Right lobe of liver (tissue), 6 donors: Measurements from ENCODE around the gene PBX2. TPM values are rescaled to one million over a fixed set of nuclear protein-coding genes. Genes with fewer than 3 reads are reported as not detected.
A peak's percentile ranks its signal among the peaks of the same experiment; 100 is the strongest.

Experiments used
- ATAC-seq, 4 donors: fragments of 200-7000 bp; cut with Tn5 transposase; one replicate each; pipeline ENCODE4 v1.9.1; 2020; ENCODE audit warnings: mild to moderate bottlenecking in 4 of 4, moderate library complexity in 4 of 4
- DNase-seq, 3 donors: peaks; one replicate each; pipeline ENCODE4 v3.0.0-alpha.2; 2020
- H3K27ac ChIP-seq, 3 donors: fragments of 200-600 bp; one replicate each; pipeline ENCODE4 v1.8.0; 2022
- H3K27me3 ChIP-seq, 2 donors: fragments of 200-600 bp; one replicate each; pipeline ENCODE4 v1.8.0; 2022
- H3K36me3 ChIP-seq, 4 donors: fragments of 200-600 bp; sonication (generic) in 1 of 4; one replicate each; pipeline versions ENCODE4 v1.5.1 to v1.8.0; 2017 to 2022; ENCODE audit warnings: control low read depth in 1 of 4
- H3K4me1 ChIP-seq, 4 donors: fragments of 200-600 bp; sonication (generic) in 1 of 4; one replicate each; pipeline versions ENCODE4 v1.5.1 to v1.8.0; 2017 to 2022; ENCODE audit warnings: control low read depth in 1 of 4
- H3K4me3 ChIP-seq, 3 donors: fragments of 200-600 bp; one replicate each; pipeline ENCODE4 v1.8.0; 2022
- H3K9me3 ChIP-seq, 4 donors: fragments of 200-600 bp; sonication (generic) in 1 of 4; one replicate each; pipeline versions ENCODE4 v1.5.1 to v1.8.0; 2017 to 2022; ENCODE audit warnings: control low read depth in 1 of 4
- POLR2A ChIP-seq: fragments of 450-650 bp; IDR thresholded peaks from one replicate; pipeline ENCODE4 v1.6.1; 2017; ENCODE audit warnings: antibody characterized with exemption, mild to moderate bottlenecking
- WGBS: methylation state at CpG from one replicate; pipeline ENCODE4 v1.1.6; 2018; ENCODE audit warnings: low coverage, low lambda C conversion rate; ENCODE audit not compliant: insufficient coverage; ENCODE audit errors: missing lambda C conversion rate; 5-methylcytosine and 5-hydroxymethylcytosine counted together
- intact Hi-C, 2 donors: fragments of 100-400 bp; cut with DNase I; formaldehyde crosslinking; loops; one replicate each; pipeline versions ENCODE4 v1.11.2 to v1.14.1; 2022
- total RNA-seq, 6 experiments: library from RNA; depleted of rRNA in 2 of 6; stranded (reverse); fragments of >200 nt in 2 of 6; fragmentation: NEBNext Ultra II Directional in 3 of 6; extraction: Animal tissue kit (Norgen Biotek cat#: 25700) in 3 of 6; gene quantifications; one replicate each; pipeline versions ENCODE4 v1.1.0 to v1.2.4, GENCODE V29; 2016 to 2023
- TF ChIP-seq, protein P1 (sequence below), 4 donors: fragments of 200-600 bp in 3 of 4; fragments of 450-650 bp in 1 of 4; IDR thresholded peaks; one replicate each; pipeline versions ENCODE4 v1.5.1 to v1.8.0; 2016 to 2022; ENCODE audit warnings: antibody characterized with exemption in 4 of 4, mild to moderate bottlenecking in 2 of 4
- donor health status: DM: no; HTN: yes; CAD: no.
- donor health status: DM: no; HTN: no; CAD: no.
- donor health status: DM: no; HTN: no; CAD: no.
- donor health status: DM: no; HTN: yes; CAD: no.
- donor health status: DM: no; HTN: yes; CAD: no.

The PBX2 gene
- total RNA-seq, 6 experiments from 2014 or later: 15.5 to 29.5 (median 24.3) TPM

DNA sequence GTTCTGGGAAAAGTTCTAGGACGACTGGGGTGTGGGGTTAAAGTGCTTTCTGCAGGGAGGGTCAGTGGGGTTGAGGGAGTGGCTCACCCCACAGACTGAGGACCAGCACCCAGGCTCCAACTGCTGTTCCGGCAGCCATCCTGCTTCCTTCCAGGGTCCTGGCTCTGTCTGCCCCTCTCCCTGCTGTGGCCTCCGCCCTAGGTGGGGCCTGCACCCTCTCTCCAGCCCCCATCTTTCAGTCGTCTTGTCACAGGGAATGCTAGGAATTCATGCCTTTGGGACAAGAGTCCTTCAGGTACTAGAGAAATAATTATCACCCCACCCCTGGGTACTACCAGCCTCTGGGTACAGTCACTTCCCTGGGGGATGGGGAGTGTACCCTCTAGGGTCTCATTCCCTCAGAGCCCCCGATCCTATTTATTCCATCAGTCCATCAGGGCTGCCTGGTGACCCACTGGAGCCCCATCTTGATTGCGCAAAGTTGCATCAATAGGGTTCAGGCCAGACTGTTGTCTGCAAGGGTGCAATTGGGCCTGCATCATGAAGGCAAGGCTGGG is 5.8 kb downstream of the PBX2 start, which contains the start of gene AGER:
Gene AGER (minus strand): TSS at position 170 of the 557 bp plus-strand sequence. CDS start 31 bp downstream, at position 139.
- Histone ChIP-seq H3K36me3 (peaks cover 0 to 7% (median 0%) of the 10 kb centered on the region in 4 donors), H3K4me1 (peaks cover 0 to 5% (median 0%) of the 10 kb centered on the region in 4 donors), H3K27ac (peak within 1 kb of the TSS in 1 of 3 donors; percentile 33), H3K27me3 (no peaks in the 10 kb centered on the region), H3K9me3 (no peaks in the 10 kb centered on the region), H3K4me3 (no peak within 1 kb of the TSS)
- intact Hi-C loops: no loop called here
- TF ChIP-seq POLR2A: no peak
- TF ChIP-seq, protein P1, sequence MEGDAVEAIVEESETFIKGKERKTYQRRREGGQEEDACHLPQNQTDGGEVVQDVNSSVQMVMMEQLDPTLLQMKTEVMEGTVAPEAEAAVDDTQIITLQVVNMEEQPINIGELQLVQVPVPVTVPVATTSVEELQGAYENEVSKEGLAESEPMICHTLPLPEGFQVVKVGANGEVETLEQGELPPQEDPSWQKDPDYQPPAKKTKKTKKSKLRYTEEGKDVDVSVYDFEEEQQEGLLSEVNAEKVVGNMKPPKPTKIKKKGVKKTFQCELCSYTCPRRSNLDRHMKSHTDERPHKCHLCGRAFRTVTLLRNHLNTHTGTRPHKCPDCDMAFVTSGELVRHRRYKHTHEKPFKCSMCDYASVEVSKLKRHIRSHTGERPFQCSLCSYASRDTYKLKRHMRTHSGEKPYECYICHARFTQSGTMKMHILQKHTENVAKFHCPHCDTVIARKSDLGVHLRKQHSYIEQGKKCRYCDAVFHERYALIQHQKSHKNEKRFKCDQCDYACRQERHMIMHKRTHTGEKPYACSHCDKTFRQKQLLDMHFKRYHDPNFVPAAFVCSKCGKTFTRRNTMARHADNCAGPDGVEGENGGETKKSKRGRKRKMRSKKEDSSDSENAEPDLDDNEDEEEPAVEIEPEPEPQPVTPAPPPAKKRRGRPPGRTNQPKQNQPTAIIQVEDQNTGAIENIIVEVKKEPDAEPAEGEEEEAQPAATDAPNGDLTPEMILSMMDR (IDR thresholded peaks at IDR 0.05): no peak
- WGBS: 57% methylated on average over 2 of the region's 6 CpGs
- no peak for DNase-seq
- ATAC-seq: no peak

DNA sequence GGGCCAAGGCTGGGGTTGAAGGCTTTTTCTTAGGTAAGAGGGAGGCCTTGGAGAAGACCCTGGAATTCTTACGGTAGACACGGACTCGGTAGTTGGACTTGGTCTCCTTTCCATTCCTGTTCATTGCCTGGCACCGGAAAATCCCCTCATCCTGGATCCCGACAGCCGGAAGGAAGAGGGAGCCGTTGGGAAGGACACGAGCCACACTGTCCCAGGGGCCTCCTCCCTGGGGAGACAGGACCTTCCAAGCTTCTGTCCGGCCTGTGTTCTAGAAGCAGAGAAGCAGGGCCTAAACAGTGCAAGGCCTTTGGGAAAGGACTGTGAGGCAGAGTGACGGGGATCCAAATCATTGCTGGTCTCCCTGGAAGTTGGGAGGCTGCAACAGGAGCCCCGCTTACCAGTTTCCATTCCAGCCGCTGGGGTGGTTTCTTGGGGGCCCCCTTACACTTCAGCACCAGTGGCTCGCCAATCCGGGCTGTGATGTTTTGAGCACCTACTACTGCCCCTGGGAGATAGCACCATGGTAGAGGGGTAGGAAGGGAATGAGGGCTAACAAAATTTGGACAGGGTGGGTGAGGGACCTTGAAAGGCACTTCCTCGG is 6.4 kb downstream of the PBX2 start:
- ATAC-seq (no peak), DNase-seq (no peak)
- no peak for TF ChIP-seq POLR2A
- TF ChIP-seq, protein P1 (IDR thresholded peaks at IDR 0.05): no peak
- Histone ChIP-seq H3K27ac (peak overlapping the region in 1 of 3 donors; percentile 33), H3K4me3 (no peak overlapping the region), H3K4me1 (peaks cover 0 to 10% (median 0%) of the 10 kb centered on the region in 4 donors), H3K36me3 (peaks cover 0 to 7% (median 0%) of the 10 kb centered on the region in 4 donors), H3K27me3 (no peaks in the 10 kb centered on the region), H3K9me3 (no peaks in the 10 kb centered on the region)
- intact Hi-C loops: no loop called here
- 77% methylated on average over 8 of the region's 15 CpGs for WGBS

DNA sequence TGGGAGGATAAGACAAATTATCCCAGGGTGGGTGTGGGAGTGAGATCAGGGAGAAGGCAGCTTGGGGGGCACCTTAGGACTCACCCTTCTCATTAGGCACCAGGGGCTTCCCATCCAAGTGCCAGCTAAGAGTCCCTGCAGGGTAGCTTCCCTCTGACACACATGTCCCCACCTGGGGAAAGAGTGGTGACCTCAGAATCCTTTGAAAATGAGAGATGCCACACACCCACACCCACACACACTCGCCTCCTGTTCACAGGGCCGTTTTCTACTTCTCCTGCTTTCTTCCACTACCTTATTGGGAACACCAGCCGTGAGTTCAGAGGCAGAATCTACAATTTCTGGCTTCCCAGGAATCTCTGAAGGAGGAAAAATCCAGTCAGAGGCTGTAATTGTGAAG is 7.0 kb downstream of the PBX2 start:
- Histone ChIP-seq H3K9me3 (no peaks in the 10 kb centered on the region), H3K27ac (peak overlapping the region in 1 of 3 donors; percentile 33), H3K36me3 (peaks cover 0 to 7% (median 0%) of the 10 kb centered on the region in 4 donors), H3K27me3 (no peaks in the 10 kb centered on the region), H3K4me3 (no peak overlapping the region), H3K4me1 (peaks cover 0 to 10% (median 0%) of the 10 kb centered on the region in 4 donors)
- TF ChIP-seq POLR2A: no peak
- TF ChIP-seq, protein P1 (IDR thresholded peaks at IDR 0.05): no peak
- 70% methylated on average over 3 of the region's 3 CpGs for WGBS
- DNase-seq: no peak
- ATAC-seq: no peak
- intact Hi-C loops: no loop called here

DNA sequence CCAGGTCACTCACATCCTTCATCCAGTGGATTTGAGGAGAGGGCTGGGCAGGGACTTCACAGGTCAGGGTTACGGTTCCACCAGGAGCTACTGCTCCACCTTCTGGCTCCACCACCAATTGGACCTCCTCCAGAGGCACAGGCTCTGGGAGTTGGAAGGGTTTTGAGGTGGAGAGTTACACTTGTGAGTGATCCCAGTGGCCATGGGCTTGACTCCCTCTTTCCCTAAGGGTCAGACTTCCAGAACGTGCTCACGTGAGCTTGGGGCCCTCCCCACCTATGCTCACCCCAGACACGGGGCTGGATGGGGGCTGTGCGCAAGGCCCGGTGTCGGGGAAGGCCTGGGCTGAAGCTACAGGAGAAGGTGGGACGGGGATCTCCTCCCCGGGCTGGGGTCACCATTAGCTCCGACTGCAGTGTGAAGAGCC is 7.4 kb downstream of the PBX2 start:
- H3K27ac ChIP-seq: no peak overlapping the region
- H3K4me3 ChIP-seq: no peak overlapping the region
- ATAC-seq: no peak
- no peaks in the 10 kb centered on the region for H3K27me3 ChIP-seq
- peaks cover 0 to 10% (median 0%) of the 10 kb centered on the region in 4 donors for H3K4me1 ChIP-seq
- DNase-seq: no peak
- H3K9me3 ChIP-seq: no peaks in the 10 kb centered on the region
- H3K36me3 ChIP-seq: peaks cover 0 to 7% (median 0%) of the 10 kb centered on the region in 4 donors
- WGBS: 72% methylated on average over 3 of the region's 10 CpGs
- intact Hi-C loops: no loop called here
- TF ChIP-seq POLR2A: no peak

GRCh38 chr6:32181915-32182529 is 8.0 kb downstream of the PBX2 start:
- 81% methylated on average over 6 of the region's 10 CpGs for WGBS
- Histone ChIP-seq H3K27ac (no peak overlapping the region), H3K36me3 (peaks cover 0 to 5% (median 0%) of the 10 kb centered on the region in 4 donors), H3K4me3 (no peak overlapping the region), H3K27me3 (no peaks in the 10 kb centered on the region), H3K9me3 (no peaks in the 10 kb centered on the region), H3K4me1 (peaks cover 0 to 13% (median under 1%) of the 10 kb centered on the region in 4 donors)
- intact Hi-C loops: no loop called here
- TF ChIP-seq, protein P1 (IDR thresholded peaks at IDR 0.05): no peak
- TF ChIP-seq POLR2A: no peak
- no peak for ATAC-seq
- no peak for DNase-seq
